ENCODE data around the gene FARS2.
A peak's percentile ranks its signal among the peaks of the same experiment; 100 is the strongest.
"Not testable (repeated sequence)": the region's sequence is repeated elsewhere in the genome, so short reads cannot be mapped to it uniquely, and the experiment has no call there.

Gene FARS2

GRCh38 chr6:5677219-5678000 is 416.1 kb downstream of the FARS2 start:
- no peak for DNase-seq

- DNase-seq: no peak
Measured at GRCh38 chr6:5679270-5679669, 418.0 kb downstream of the FARS2 start.

GRCh38 chr6:5679691-5680090 is 418.4 kb downstream of the FARS2 start:
- DNase-seq: no peak

- DNase-seq: no peak
Measured at GRCh38 chr6:5680095-5680494, 418.8 kb downstream of the FARS2 start.

GRCh38 chr6:5681480-5681879 is 420.2 kb downstream of the FARS2 start:
- no peak for DNase-seq

- DNase-seq: no peak
Measured at GRCh38 chr6:5682530-5682929, 421.2 kb downstream of the FARS2 start.

GRCh38 chr6:5683747-5684146 is 422.4 kb downstream of the FARS2 start:
- DNase-seq: not testable (repeated sequence)

- no peak for DNase-seq
Measured at GRCh38 chr6:5684320-5685053, 423.2 kb downstream of the FARS2 start.

GRCh38 chr6:5693225-5694145 is 432.2 kb downstream of the FARS2 start:
- DNase-seq: no peak

- no peak for DNase-seq
Measured at GRCh38 chr6:5695260-5696245, 434.2 kb downstream of the FARS2 start.

GRCh38 chr6:5697508-5697907 is 436.2 kb downstream of the FARS2 start:
- DNase-seq: no peak

- no peak for DNase-seq
Measured at GRCh38 chr6:5698318-5698717, 437.0 kb downstream of the FARS2 start.

- DNase-seq: not testable (repeated sequence)
Measured at GRCh38 chr6:5699064-5699463, 437.8 kb downstream of the FARS2 start.

- DNase-seq: peak; percentile 41
Measured at GRCh38 chr6:5701174-5701573, 439.9 kb downstream of the FARS2 start.

GRCh38 chr6:5704708-5705107 is 443.4 kb downstream of the FARS2 start:
- DNase-seq: no peak

GRCh38 chr6:5705252-5705651 is 443.9 kb downstream of the FARS2 start:
- DNase-seq: no peak

GRCh38 chr6:5706124-5707033 is 445.1 kb downstream of the FARS2 start:
- DNase-seq: no peak

- DNase-seq: no peak
Measured at GRCh38 chr6:5707281-5708045, 446.1 kb downstream of the FARS2 start.

- DNase-seq: no peak
Measured at GRCh38 chr6:5710516-5710915, 449.2 kb downstream of the FARS2 start.

- DNase-seq: no peak
Measured at GRCh38 chr6:5710936-5711335, 449.6 kb downstream of the FARS2 start.

Measured in left hindlimb (tissue), 1 donor.